Loucy (cell line): ENCODE measurements around the gene ART1.

Experiments
- H2AFZ ChIP-seq: fragments of 200-600 bp; sonication (generic); 2 replicates; pipeline ENCODE4 v1.6.0; 2016; ENCODE audit warnings: antibody characterized with exemption, mild to moderate bottlenecking, low read length, moderate library complexity
- H3F3A ChIP-seq: fragments of 200-600 bp; 2 replicates; pipeline ENCODE4 v1.6.0; 2016; ENCODE audit warnings: antibody characterized with exemption, low read depth, mild to moderate bottlenecking
- H3K27me3 ChIP-seq: fragments of 200-600 bp; sonication (generic); 2 replicates; pipeline ENCODE4 v1.6.1; 2014; ENCODE audit warnings: low read length, mild to moderate bottlenecking; ENCODE audit not compliant: insufficient read depth, poor library complexity, severe bottlenecking
- H3K36me3 ChIP-seq: fragments of 200-600 bp; sonication (generic); 2 replicates; pipeline ENCODE4 v1.6.1; 2016; ENCODE audit warnings: low read length; ENCODE audit not compliant: insufficient read depth
- H3K4me1 ChIP-seq: fragments of 200-600 bp; sonication (generic); 2 replicates; pipeline ENCODE4 v1.5.1; 2014; ENCODE audit warnings: low read length, mild to moderate bottlenecking; ENCODE audit not compliant: insufficient read depth, poor library complexity, severe bottlenecking
- H3K4me2 ChIP-seq: fragments of 200-600 bp; sonication (generic); 2 replicates; pipeline ENCODE4 v1.6.0; 2014; ENCODE audit warnings: antibody characterized with exemption, low read length, low read depth, mild to moderate bottlenecking; ENCODE audit not compliant: poor library complexity, severe bottlenecking
- H3K4me3 ChIP-seq: fragments of 200-600 bp; sonication (generic); 2 replicates; pipeline ENCODE4 v1.5.1; 2014; ENCODE audit warnings: low read length, mild to moderate bottlenecking, mixed read lengths; ENCODE audit not compliant: poor library complexity, severe bottlenecking
- H3K79me2 ChIP-seq: fragments of 200-600 bp; sonication (generic); 2 replicates; pipeline ENCODE4 v1.6.1; 2014; ENCODE audit warnings: low read length; ENCODE audit not compliant: insufficient read depth
- H3K9ac ChIP-seq: fragments of 200-600 bp; sonication (generic); 2 replicates; pipeline ENCODE4 v1.6.0; 2014; ENCODE audit warnings: mild to moderate bottlenecking, low read depth, low read length, moderate library complexity; ENCODE audit not compliant: poor library complexity, severe bottlenecking
- H3K9me2 ChIP-seq: fragments of 200-600 bp; sonication (generic); replicated peaks from 2 replicates; pipeline ENCODE4 v1.6.1; 2016; ENCODE audit warnings: low read depth, low read length, mixed read lengths
- H3K9me3 ChIP-seq: fragments of 200-600 bp; sonication (generic); 2 replicates; pipeline ENCODE4 v1.6.1; 2014; ENCODE audit warnings: mild to moderate bottlenecking, antibody characterized with exemption, low read length, low read depth; ENCODE audit not compliant: insufficient read depth
- H4K20me1 ChIP-seq: fragments of 200-600 bp; sonication (generic); 2 replicates; pipeline ENCODE4 v1.6.0; 2014; ENCODE audit warnings: antibody characterized with exemption, low read length, mild to moderate bottlenecking; ENCODE audit not compliant: insufficient read depth, poor library complexity, severe bottlenecking
- EZH2phosphoT487 ChIP-seq: fragments of 200-600 bp; IDR thresholded peaks from 2 replicates; pipeline ENCODE4 v1.6.1; 2018; ENCODE audit warnings: antibody characterized with exemption, mild to moderate bottlenecking, moderate library complexity, borderline replicate concordance
- TF ChIP-seq, protein P1 (sequence below): fragments of 200-600 bp; sonication (generic); conservative IDR thresholded peaks from 2 replicates; pipeline ENCODE4 v1.5.1; 2014; ENCODE audit warnings: mild to moderate bottlenecking, antibody characterized with exemption, low read length

ART1 gene

GRCh38 chr11:3662856-3663255 is 17.9 kb downstream of the ART1 start:
- Histone ChIP-seq H3F3A (no peaks in the 10 kb centered on the region), H2AFZ (no peak overlapping the region), H4K20me1 (no peaks in the 10 kb centered on the region), H3K4me3 (no peak overlapping the region), H3K4me1 (no peaks in the 10 kb centered on the region), H3K9ac (no peak overlapping the region), H3K9me3 (no peaks in the 10 kb centered on the region), H3K4me2 (no peak overlapping the region), H3K9me2 (no peaks in the 10 kb centered on the region), H3K27me3 (no peaks in the 10 kb centered on the region), H3K79me2 (no peaks in the 10 kb centered on the region), H3K36me3 (no peaks in the 10 kb centered on the region; the same call in 1 of the 2 replicates)
- no peak for TF ChIP-seq EZH2phosphoT487
- TF ChIP-seq, protein P1, sequence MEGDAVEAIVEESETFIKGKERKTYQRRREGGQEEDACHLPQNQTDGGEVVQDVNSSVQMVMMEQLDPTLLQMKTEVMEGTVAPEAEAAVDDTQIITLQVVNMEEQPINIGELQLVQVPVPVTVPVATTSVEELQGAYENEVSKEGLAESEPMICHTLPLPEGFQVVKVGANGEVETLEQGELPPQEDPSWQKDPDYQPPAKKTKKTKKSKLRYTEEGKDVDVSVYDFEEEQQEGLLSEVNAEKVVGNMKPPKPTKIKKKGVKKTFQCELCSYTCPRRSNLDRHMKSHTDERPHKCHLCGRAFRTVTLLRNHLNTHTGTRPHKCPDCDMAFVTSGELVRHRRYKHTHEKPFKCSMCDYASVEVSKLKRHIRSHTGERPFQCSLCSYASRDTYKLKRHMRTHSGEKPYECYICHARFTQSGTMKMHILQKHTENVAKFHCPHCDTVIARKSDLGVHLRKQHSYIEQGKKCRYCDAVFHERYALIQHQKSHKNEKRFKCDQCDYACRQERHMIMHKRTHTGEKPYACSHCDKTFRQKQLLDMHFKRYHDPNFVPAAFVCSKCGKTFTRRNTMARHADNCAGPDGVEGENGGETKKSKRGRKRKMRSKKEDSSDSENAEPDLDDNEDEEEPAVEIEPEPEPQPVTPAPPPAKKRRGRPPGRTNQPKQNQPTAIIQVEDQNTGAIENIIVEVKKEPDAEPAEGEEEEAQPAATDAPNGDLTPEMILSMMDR, result no peak

DNA sequence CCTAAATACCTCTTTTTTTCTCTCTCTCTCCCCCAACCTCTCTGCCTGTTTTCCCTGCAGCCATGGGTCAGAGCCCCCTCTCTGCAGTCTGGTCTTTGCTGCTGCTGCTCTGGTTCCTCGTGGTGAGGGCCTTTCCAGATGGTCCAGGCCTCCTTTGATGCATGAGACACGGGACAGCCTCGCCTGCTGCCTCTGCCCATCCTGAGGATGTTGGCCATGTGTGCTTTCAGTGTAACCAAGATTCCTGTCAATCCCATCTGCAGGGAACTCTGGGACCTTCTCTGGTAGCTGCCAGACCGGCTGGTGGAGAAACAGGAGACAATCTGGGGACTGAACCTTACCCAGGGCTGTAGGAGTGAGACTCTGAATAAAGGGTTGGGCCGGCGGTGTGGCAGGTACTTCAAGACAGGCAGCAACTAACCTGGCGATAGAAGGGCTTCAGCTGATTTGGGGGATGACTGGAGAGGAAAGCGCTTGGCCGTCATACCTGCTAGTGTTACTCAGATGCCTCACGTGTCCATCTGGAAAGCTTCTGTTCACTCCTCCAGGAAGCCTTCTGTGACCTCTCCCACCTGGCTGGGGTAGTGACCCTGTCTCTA is 19.2 kb downstream of the ART1 start:
- H3K4me1 ChIP-seq, result no peaks in the 10 kb centered on the region
- H3K9me2 ChIP-seq, result no peaks in the 10 kb centered on the region
- H3K79me2 ChIP-seq, result no peaks in the 10 kb centered on the region
- H4K20me1 ChIP-seq, result no peaks in the 10 kb centered on the region
- no peaks in the 10 kb centered on the region for H3K9me3 ChIP-seq
- no peak overlapping the region for H3K4me2 ChIP-seq
- TF ChIP-seq, protein P1, result no peak
- no peak for TF ChIP-seq EZH2phosphoT487
- no peak overlapping the region for H3K9ac ChIP-seq
- H3K36me3 ChIP-seq, result no peaks in the 10 kb centered on the region; the same call in 1 of the 2 replicates
- no peaks in the 10 kb centered on the region for H3F3A ChIP-seq
- no peak overlapping the region for H2AFZ ChIP-seq
- H3K4me3 ChIP-seq, result no peak overlapping the region
- no peaks in the 10 kb centered on the region for H3K27me3 ChIP-seq

DNA sequence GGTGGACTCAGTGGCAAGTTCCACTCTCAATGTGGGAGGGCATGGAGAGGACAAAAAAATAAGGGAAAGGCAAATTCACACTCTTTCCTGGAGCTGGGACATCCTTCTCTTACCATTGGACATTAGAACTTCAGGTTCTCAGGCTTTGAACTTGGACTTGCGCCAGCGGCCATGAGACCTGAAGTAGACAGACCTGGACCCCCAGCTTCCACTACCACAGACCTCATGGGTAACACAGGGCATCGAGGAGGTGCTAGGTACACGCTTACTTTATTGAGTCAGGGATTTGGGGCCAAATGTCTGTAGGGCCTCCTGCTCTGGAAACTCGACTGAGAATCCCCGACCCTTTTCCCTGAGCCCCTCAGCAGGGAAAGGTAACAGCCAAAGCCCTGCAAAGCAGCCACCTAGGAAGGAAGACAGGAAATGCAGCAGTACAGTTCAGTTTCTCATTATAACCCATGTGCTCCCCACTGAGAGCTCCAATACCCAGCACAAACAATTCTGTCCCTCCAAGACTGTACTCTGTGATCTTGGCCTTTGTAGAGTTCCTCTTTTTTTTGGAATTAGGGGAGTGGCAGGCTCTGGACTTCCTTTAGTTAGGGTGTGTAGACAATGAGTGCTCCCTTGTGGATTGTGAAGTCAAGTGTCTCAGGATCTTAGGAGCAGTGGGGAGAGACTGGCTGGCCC is 20.6 kb downstream of the ART1 start:
- Histone ChIP-seq H3K79me2 (no peaks in the 10 kb centered on the region), H3K27me3 (no peaks in the 10 kb centered on the region), H4K20me1 (no peaks in the 10 kb centered on the region), H3F3A (no peaks in the 10 kb centered on the region), H3K9me2 (no peaks in the 10 kb centered on the region), H3K4me2 (no peak overlapping the region), H3K9me3 (no peaks in the 10 kb centered on the region), H3K9ac (no peak overlapping the region), H3K36me3 (no peaks in the 10 kb centered on the region; the same call in 1 of the 2 replicates), H3K4me1 (no peaks in the 10 kb centered on the region), H2AFZ (no peak overlapping the region), H3K4me3 (no peak overlapping the region)
- no peak for TF ChIP-seq EZH2phosphoT487
- TF ChIP-seq, protein P1, result no peak
